H1 (cell line): ENCODE data around the gene TXNL4A. TPM values are rescaled to one million over a fixed set of nuclear protein-coding genes. Genes with fewer than 3 reads are reported as not detected.

ENCODE experiments used
- BCL11A ChIP-seq, 2 experiments: IDR thresholded peaks; one replicate each; pipeline ENCODE4 v1.6.1; 2011; ENCODE audit warnings: low read depth in 2 of 2, low read length in 2 of 2, mild to moderate bottlenecking in 2 of 2
- EGR1 ChIP-seq: IDR thresholded peaks from 2 replicates; pipeline ENCODE4 v1.6.1; 2011; ENCODE audit warnings: low read depth, low read length, borderline replicate concordance
- EP300 ChIP-seq, 2 experiments: IDR thresholded peaks; 1 replicate in 1 of 2; 2 replicates in 1 of 2; pipeline ENCODE4 v1.6.1; 2011 to 2012; ENCODE audit warnings: low read depth in 2 of 2, low read length in 2 of 2, mild to moderate bottlenecking in 2 of 2, borderline replicate concordance in 1 of 2, inconsistent platforms in 1 of 2, moderate library complexity in 1 of 2
- JUN ChIP-seq: IDR thresholded peaks from 2 replicates; pipeline ENCODE4 v1.6.1; 2011; ENCODE audit warnings: low read depth, mild to moderate bottlenecking, improper control_type of control experiment, low read length
- JUND ChIP-seq: IDR thresholded peaks from 2 replicates; pipeline ENCODE4 v1.6.1; 2011; ENCODE audit warnings: mild to moderate bottlenecking, improper control_type of control experiment, low read length
- KDM4A ChIP-seq: IDR thresholded peaks from one replicate; pipeline ENCODE4 v1.7.1; 2012; ENCODE audit warnings: low read depth, mild to moderate bottlenecking, moderate library complexity, low read length, inconsistent platforms; ENCODE audit not compliant: severe bottlenecking
- RXRA ChIP-seq: IDR thresholded peaks from 2 replicates; pipeline ENCODE4 v1.6.1; 2011; ENCODE audit warnings: low read depth, mild to moderate bottlenecking, low read length, moderate library complexity; ENCODE audit not compliant: insufficient read depth
- SIN3A ChIP-seq, 2 experiments: IDR thresholded peaks in 1 of 2; conservative IDR thresholded peaks in 1 of 2; 2 replicates each; pipeline ENCODE4 v1.6.1; 2011 to 2012; ENCODE audit warnings: low read length in 2 of 2, improper control_type of control experiment in 1 of 2, low read depth in 1 of 2, mild to moderate bottlenecking in 1 of 2
- polyA plus RNA-seq, 7 experiments: library from polyadenylated mRNA; depleted of rRNA in 3 of 7; stranded (reverse) in 5 of 7; unstranded in 2 of 7; fragments of >200 nt in 5 of 7; fragments of 200-250 nt in 2 of 7; gene quantifications; 1 replicate in 5 of 7; 2 replicates in 1 of 7; 4 replicates in 1 of 7; pipeline versions ENCODE4 v1.2.1 to v1.2.3, GENCODE V29; 2011 to 2013; ENCODE audit warnings: missing spikeins in 2 of 7, mixed read lengths in 2 of 7
- total RNA-seq: library from RNA; stranded (reverse); fragmentation: NEBNext Ultra II Directional; extraction: Animal tissue kit (Norgen Biotek cat#: 25700); gene quantifications from 2 replicates; pipeline ENCODE4 v1.2.1, GENCODE V29; 2021
- TF ChIP-seq, protein P1 (sequence below): IDR thresholded peaks from 2 replicates; pipeline ENCODE4 v1.6.1; 2012; ENCODE audit warnings: low read length, inconsistent platforms

Gene TXNL4A
- total and polyA plus RNA-seq, 2 of the 8 experiments (the other 6 are each of a cell fraction or from before 2014, with no cell fraction given): 169 to 181 TPM

DNA sequence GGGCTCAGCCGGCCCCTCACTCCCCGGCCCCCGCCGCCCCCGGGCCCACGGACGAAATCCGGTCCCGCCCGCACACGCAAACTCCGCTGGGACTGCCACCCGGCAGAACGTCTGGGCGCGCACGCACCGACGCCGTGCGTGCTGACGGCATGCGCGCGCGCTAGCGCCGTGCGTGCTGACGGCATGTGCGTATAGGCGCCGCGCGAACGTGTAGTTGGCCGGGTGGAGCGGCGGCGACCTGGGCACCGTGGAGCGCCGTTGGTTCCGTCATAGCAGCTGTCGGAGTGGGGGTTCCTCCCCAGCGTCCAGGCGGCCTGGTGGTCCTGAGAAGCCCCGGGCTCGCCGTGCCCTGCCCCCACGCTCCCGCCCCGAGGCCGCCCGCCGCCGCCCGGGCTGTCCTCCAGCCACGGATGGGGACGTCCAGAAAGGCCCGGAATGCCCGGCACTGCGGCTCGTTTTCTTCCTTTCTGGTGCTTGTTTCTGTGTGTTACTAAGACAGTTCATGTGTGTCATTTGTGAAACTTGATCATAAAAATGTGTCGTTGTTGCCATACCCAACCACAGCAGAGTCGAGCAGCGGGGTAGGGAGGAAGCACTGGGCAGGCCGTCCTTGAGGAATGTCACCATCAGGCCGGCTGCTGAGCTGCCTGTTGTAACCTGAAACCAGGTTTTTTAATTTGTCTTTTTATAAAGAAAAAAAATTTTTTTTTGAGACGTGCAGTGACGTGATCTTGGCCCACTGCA is at the start of gene TXNL4A (continued):
- TF ChIP-seq EP300 (IDR thresholded peaks at IDR 0.05; ENCODE audit: borderline replicate concordance in 1 of 2, low read depth in 2 of 2, low read length in 2 of 2): no peak
- TF ChIP-seq JUND: no peak
- TF ChIP-seq EGR1: peak; percentile 48; the same call in 1 of the 2 replicates
- no peak for TF ChIP-seq SIN3A (conservative IDR thresholded peaks at IDR 0.05 in 1 of 2, IDR thresholded peaks at IDR 0.05 in 1 of 2; ENCODE audit: low read depth in 1 of 2, low read length in 2 of 2)
- TF ChIP-seq, protein P1, sequence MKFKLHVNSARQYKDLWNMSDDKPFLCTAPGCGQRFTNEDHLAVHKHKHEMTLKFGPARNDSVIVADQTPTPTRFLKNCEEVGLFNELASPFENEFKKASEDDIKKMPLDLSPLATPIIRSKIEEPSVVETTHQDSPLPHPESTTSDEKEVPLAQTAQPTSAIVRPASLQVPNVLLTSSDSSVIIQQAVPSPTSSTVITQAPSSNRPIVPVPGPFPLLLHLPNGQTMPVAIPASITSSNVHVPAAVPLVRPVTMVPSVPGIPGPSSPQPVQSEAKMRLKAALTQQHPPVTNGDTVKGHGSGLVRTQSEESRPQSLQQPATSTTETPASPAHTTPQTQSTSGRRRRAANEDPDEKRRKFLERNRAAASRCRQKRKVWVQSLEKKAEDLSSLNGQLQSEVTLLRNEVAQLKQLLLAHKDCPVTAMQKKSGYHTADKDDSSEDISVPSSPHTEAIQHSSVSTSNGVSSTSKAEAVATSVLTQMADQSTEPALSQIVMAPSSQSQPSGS: no peak
- no peak for TF ChIP-seq JUN
- no peak for TF ChIP-seq BCL11A (IDR thresholded peaks at IDR 0.05; ENCODE audit: low read depth in 2 of 2, low read length in 2 of 2)
- TF ChIP-seq KDM4A: peak; percentile 73
- TF ChIP-seq RXRA: no peak
